ENCODE results near the gene PARP6. TPM values are rescaled to one million over a fixed set of nuclear protein-coding genes. Genes with fewer than 3 reads are reported as not detected.
"Not testable (repeated sequence)": the region's sequence is repeated elsewhere in the genome, so short reads cannot be mapped to it uniquely, and the experiment has no call there.

PARP6 gene
- total and polyA plus RNA-seq, 2 experiments from 2014 or later, result 29.7 to 36.0 TPM

- H3K9ac ChIP-seq, result no peak overlapping the region
- TF ChIP-seq EZH2 (IDR thresholded peaks at IDR 0.05; ENCODE audit: insufficient read depth, poor library complexity, severe bottlenecking) (no peak), EZH2phosphoT487 (IDR thresholded peaks at IDR 0.05; ENCODE audit: insufficient read depth, low read depth) (no peak)
- no peak overlapping the region for H3K4me2 ChIP-seq (ENCODE audit: unreplicated experiment)
These were observed 4.0 kb upstream of the PARP6 start for GRCh38 chr15:72276326-72276700.

GRCh38 chr15:72275635-72276325 is 3.4 kb upstream of the PARP6 start:
- H3K27me3 ChIP-seq (replicated peaks; ENCODE audit: insufficient read depth); H2AFZ ChIP-seq; H3K9me3 ChIP-seq (ENCODE audit: low read depth); H3F3A ChIP-seq (ENCODE audit: insufficient read depth); H3K4me3 ChIP-seq; DNase-seq; H4K20me1 ChIP-seq (ENCODE audit: insufficient read depth); H3K9me2 ChIP-seq (ENCODE audit: insufficient read depth); in situ Hi-C loops (cut with MboI); H3K4me2 ChIP-seq (ENCODE audit: unreplicated experiment); H3K27ac ChIP-seq; H3K9ac ChIP-seq; H3K36me3 ChIP-seq (ENCODE audit: low read depth): not testable (repeated sequence)
- Histone ChIP-seq H3K79me2 (ENCODE audit: insufficient read depth) (peaks cover 15% of the 10 kb centered on the region), H3K4me1 (ENCODE audit: insufficient read depth) (peaks cover 15% of the 10 kb centered on the region)

More at GRCh38 chr15:72276326-72276700, 4.0 kb upstream of the PARP6 start:
- Histone ChIP-seq H3K27ac (no peak overlapping the region), H2AFZ (no peak overlapping the region), H3F3A (ENCODE audit: insufficient read depth) (peaks cover 6% of the 10 kb centered on the region; the same call in 1 of the 2 replicates), H3K27me3 (replicated peaks; ENCODE audit: insufficient read depth) (no peaks in the 10 kb centered on the region), H3K9me3 (ENCODE audit: low read depth) (no peaks in the 10 kb centered on the region), H3K36me3 (ENCODE audit: low read depth) (no peaks in the 10 kb centered on the region), H3K79me2 (ENCODE audit: insufficient read depth) (peaks cover 10% of the 10 kb centered on the region), H3K4me3 (no peak overlapping the region), H3K9me2 (ENCODE audit: insufficient read depth) (no peaks in the 10 kb centered on the region), H3K4me1 (ENCODE audit: insufficient read depth) (peaks cover 10% of the 10 kb centered on the region), H4K20me1 (ENCODE audit: insufficient read depth) (no peaks in the 10 kb centered on the region)
- peak; percentile 18 for DNase-seq
- in situ Hi-C loops (cut with MboI), result no loop called here

DNA sequence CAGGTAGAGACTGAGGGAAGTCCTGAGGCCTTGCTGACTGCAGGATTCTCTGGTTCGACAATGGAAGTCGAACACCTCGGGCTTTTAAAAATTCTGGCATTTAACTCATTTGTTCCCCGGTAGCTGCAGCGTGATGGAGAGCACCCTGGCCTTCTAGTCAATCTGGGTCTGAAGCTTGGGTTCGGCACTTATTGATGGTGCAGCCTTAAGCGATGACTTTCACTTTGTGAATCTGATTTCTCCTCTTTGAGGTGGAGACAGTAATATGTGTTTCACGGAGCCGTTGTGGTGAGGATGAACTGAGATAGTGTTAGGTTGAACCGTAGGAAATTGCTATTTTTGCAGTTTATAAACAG is 621 bp upstream of the PARP6 start:
- Histone ChIP-seq H3F3A (ENCODE audit: insufficient read depth) (peaks cover 6% of the 10 kb centered on the region; the same call in 1 of the 2 replicates), H3K79me2 (ENCODE audit: insufficient read depth) (peaks cover 38% of the 10 kb centered on the region), H3K36me3 (ENCODE audit: low read depth) (no peaks in the 10 kb centered on the region), H3K4me3 (peak overlapping the region; percentile 75), H4K20me1 (ENCODE audit: insufficient read depth) (no peaks in the 10 kb centered on the region), H3K9me2 (ENCODE audit: insufficient read depth) (no peaks in the 10 kb centered on the region), H3K9ac (peak overlapping the region; percentile 73), H3K4me1 (ENCODE audit: insufficient read depth) (peaks cover 20% of the 10 kb centered on the region), H3K27me3 (replicated peaks; ENCODE audit: insufficient read depth) (no peaks in the 10 kb centered on the region), H2AFZ (peak overlapping the region; percentile 96), H3K4me2 (ENCODE audit: unreplicated experiment) (peak overlapping the region; percentile 76), H3K9me3 (ENCODE audit: low read depth) (no peaks in the 10 kb centered on the region), H3K27ac (peak overlapping the region; percentile 25)
- in situ Hi-C loops (cut with MboI), result no loop called here
- no peak for DNase-seq
- TF ChIP-seq EZH2phosphoT487 (IDR thresholded peaks at IDR 0.05; ENCODE audit: insufficient read depth, low read depth) (no peak), EZH2 (IDR thresholded peaks at IDR 0.05; ENCODE audit: insufficient read depth, poor library complexity, severe bottlenecking) (no peak)
- 16 to 22% methylated on average over 10 of the region's 10 CpGs for WGBS, 2 experiments (ENCODE audit: low coverage in 1 of 2, low lambda C conversion rate in 2 of 2, missing lambda C conversion rate in 2 of 2)

DNA sequence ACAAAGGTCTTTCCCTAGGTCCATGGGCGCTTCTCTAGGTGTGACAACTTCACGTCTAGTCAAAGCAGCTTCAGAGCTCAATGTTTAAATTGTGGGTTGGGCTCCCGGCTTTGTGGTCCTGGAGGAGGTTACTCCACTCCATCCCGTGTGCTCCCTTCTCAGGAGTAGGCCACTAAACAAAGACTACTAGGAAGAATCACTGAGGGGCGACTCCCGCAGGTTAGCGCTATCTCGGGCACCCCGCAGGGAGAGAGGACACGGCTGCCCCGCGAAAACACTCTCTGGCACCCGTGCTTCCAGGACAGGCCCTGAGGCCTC is 500 bp downstream of the PARP6 start:
- H3K9me2 ChIP-seq (ENCODE audit: insufficient read depth), result no peaks in the 10 kb centered on the region
- H3K9me3 ChIP-seq (ENCODE audit: low read depth), result no peaks in the 10 kb centered on the region
- peaks cover 46% of the 10 kb centered on the region for H3K79me2 ChIP-seq (ENCODE audit: insufficient read depth)
- in situ Hi-C loops (cut with MboI), result no loop called here
- 4 to 6% methylated on average over 13 of the region's 13 CpGs for WGBS, 2 experiments (ENCODE audit: low coverage in 1 of 2, low lambda C conversion rate in 2 of 2, missing lambda C conversion rate in 2 of 2)
- H3K27me3 ChIP-seq (replicated peaks; ENCODE audit: insufficient read depth), result no peaks in the 10 kb centered on the region
- peaks cover 10% of the 10 kb centered on the region; the same call in 1 of the 2 replicates for H3K36me3 ChIP-seq (ENCODE audit: low read depth)
- peak overlapping the region; percentile 62 for H3K27ac ChIP-seq
- peak overlapping the region; percentile 87 for H2AFZ ChIP-seq
- H3K4me2 ChIP-seq (ENCODE audit: unreplicated experiment), result peak overlapping the region; percentile 77
- TF ChIP-seq EZH2phosphoT487 (IDR thresholded peaks at IDR 0.05; ENCODE audit: insufficient read depth, low read depth), result no peak
- TF ChIP-seq EZH2 (IDR thresholded peaks at IDR 0.05; ENCODE audit: insufficient read depth, poor library complexity, severe bottlenecking), result no peak
- H4K20me1 ChIP-seq (ENCODE audit: insufficient read depth), result no peaks in the 10 kb centered on the region
- peak; percentile 50 for DNase-seq
- peaks cover 20% of the 10 kb centered on the region for H3K4me1 ChIP-seq (ENCODE audit: insufficient read depth)
- H3K4me3 ChIP-seq, result peak overlapping the region; percentile 94
- peak overlapping the region; percentile 89 for H3K9ac ChIP-seq
- H3F3A ChIP-seq (ENCODE audit: insufficient read depth), result peaks cover 6% of the 10 kb centered on the region; the same call in 1 of the 2 replicates

- 75 to 78% methylated on average over 4 of the region's 4 CpGs for WGBS, 2 experiments (ENCODE audit: low coverage in 1 of 2, low lambda C conversion rate in 2 of 2, missing lambda C conversion rate in 2 of 2)
- peaks cover 14% of the 10 kb centered on the region; the same call in 1 of the 2 replicates for H3K36me3 ChIP-seq (ENCODE audit: low read depth)
- H4K20me1 ChIP-seq (ENCODE audit: insufficient read depth), result no peaks in the 10 kb centered on the region
- peak overlapping the region; percentile 94 for H3K4me3 ChIP-seq
- in situ Hi-C loops (cut with MboI), result no loop called here
- peaks cover 6% of the 10 kb centered on the region; the same call in 1 of the 2 replicates for H3F3A ChIP-seq (ENCODE audit: insufficient read depth)
- H3K4me2 ChIP-seq (ENCODE audit: unreplicated experiment), result peak overlapping the region; percentile 77
- peak overlapping the region; percentile 89 for H3K9ac ChIP-seq
- peaks cover 20% of the 10 kb centered on the region for H3K4me1 ChIP-seq (ENCODE audit: insufficient read depth)
- TF ChIP-seq EZH2phosphoT487 (IDR thresholded peaks at IDR 0.05; ENCODE audit: insufficient read depth, low read depth) (no peak), EZH2 (IDR thresholded peaks at IDR 0.05; ENCODE audit: insufficient read depth, poor library complexity, severe bottlenecking) (no peak)
- no peak overlapping the region for H3K27ac ChIP-seq
- H2AFZ ChIP-seq, result 0 out of 2 replicates have a peak overlapping the region, but pooled peaks have one; percentile 87
- no peaks in the 10 kb centered on the region for H3K9me2 ChIP-seq (ENCODE audit: insufficient read depth)
- no peaks in the 10 kb centered on the region for H3K27me3 ChIP-seq (replicated peaks; ENCODE audit: insufficient read depth)
- H3K9me3 ChIP-seq (ENCODE audit: low read depth), result no peaks in the 10 kb centered on the region
- peaks cover 46% of the 10 kb centered on the region for H3K79me2 ChIP-seq (ENCODE audit: insufficient read depth)
- no peak for DNase-seq
These were observed 1.1 kb downstream of the PARP6 start for GRCh38 chr15:72271221-72271620.
